ENCODE results near the gene STRAP.

The STRAP gene

GRCh38 chr12:15882118-15882971 lies at the start of gene STRAP:
STRAP (plus strand) TSS chr12:15882387; CDS start chr12:15882708, 321 bp downstream.
- peak; percentile 97 for DNase-seq (ENCODE audit: low spot score)

- DNase-seq (ENCODE audit: low spot score) = no peak
Measured at GRCh38 chr12:15834575-15834974, 47.6 kb upstream of the STRAP start.

DNA sequence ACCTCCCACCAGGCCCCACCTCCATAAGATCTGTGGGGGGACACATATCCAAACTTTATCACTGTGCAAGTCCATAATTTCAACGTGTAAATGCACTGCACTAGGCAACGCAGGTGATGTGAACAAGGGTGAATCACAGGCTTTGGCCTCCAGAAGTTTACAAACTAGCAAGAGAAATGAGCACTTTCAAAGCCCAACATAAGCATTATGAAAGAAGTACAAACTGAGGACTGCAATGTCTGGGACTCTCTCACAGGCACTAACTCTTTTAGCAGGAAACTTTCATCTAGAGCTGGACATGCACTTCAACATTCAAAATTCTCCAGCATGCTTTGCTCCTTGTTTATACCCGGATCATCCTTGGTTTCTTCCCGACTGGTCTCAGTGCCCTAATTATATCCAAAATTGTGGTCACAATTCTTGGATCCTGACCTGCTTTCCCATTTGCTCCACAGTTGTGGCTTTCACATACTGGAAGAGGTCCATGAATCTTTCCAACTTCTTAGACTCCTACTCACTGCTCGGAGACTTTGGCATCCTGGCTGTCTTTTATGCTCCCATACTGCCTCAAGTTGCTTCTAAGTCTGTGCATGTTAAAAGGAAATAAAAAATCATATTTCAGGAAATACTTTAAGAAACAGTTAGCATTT lies 44.9 kb upstream of the STRAP start:
- peak; percentile 74 for DNase-seq (ENCODE audit: low spot score)

GRCh38 chr12:15839041-15839440 lies 43.1 kb upstream of the STRAP start:
- DNase-seq (ENCODE audit: low spot score) = no peak

- no peak for DNase-seq (ENCODE audit: low spot score)
Measured at GRCh38 chr12:15839682-15840081, 42.5 kb upstream of the STRAP start.

DNA sequence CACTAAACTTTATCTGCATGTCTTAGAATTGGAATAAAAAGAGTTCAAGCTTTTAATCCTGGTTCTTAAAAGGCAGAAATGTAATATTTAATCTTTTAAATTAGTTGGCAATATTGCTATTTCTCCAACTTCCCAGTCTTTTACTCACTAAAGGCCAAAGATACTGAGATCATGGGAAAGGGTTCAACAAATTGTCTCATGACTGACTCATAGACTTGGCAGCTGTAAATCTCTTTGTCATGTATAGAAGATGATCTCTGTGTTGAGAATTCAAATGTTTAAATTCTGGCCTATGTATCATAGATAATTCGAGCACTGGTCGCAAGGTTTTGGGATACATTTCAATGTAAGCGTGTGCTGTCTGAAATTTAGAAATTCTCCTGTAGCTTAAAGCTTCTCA lies 40.1 kb upstream of the STRAP start:
- no peak for DNase-seq (ENCODE audit: low spot score)

- DNase-seq (ENCODE audit: low spot score) = peak; percentile 71
Measured at GRCh38 chr12:15846887-15847286, 35.3 kb upstream of the STRAP start.

GRCh38 chr12:15848606-15849005 lies 33.6 kb upstream of the STRAP start:
- no peak for DNase-seq (ENCODE audit: low spot score)

DNA sequence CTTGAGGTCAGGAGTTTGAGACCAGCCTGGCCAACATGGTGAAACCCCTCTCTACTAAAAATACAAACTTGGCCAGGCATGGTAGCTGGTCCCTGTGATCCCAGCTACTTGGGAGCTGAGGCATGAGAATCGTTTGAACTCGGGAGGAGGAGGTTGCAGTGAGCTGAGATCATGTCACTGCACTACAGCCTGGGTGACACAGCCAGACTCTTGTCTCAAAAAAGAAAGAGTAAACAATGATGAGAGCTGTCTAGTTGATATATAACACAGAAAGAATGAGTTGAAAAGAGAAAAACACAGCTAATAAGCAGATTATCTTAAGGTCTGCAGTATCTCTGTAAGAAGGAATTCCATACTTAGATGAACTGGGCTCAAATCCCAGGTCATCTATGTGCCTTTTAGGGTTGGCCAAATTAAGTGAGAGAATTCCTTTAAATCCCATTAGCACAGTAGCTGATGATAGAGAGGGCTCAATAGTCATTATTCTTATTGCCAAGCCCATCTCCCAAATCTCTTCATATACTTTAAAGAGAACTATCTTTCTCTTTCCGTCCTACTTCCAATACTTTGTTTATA lies 31.1 kb upstream of the STRAP start:
- DNase-seq (ENCODE audit: low spot score) = no peak

DNA sequence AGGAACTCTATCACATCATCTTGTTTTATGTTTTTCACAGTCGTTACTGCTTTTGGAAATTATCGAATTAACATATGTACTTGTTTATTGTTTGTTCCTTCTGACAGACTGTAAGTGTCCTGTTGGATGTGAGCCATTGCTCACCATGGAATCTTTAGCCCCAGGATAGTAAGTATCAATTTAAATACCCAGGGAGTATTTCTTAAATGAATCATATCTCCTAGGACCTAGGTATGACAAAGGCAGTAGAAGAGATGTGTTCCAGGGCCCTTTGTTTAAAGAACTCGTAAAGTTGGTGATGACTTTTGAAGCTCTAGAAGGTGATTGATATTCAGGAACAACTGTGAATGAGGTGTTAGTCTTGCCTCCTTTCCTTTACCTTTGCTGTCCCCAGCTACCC lies 30.3 kb upstream of the STRAP start:
- no peak for DNase-seq (ENCODE audit: low spot score)

- DNase-seq (ENCODE audit: low spot score) = no peak
Measured at GRCh38 chr12:15852383-15852782, 29.8 kb upstream of the STRAP start.

DNA sequence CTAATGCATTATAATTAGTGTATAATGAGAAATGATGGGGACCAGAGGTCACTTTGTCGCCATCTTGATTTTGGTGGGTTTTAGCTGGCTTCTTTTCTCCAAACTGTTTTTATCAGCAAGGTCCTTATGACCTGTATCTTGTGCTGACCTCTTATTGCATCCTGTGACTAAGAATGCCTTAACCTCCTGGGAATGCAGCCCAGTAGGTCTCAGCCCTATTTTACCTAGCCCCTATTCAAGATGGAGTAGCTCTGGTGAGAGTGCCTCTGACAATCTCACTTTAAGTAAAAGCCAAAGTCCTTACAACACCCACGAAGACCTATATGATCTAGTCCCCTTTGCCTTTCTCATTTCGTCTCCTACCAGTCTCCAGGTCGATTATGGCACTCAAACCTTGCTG lies 28.3 kb upstream of the STRAP start:
- DNase-seq (ENCODE audit: low spot score) = no peak

DNA sequence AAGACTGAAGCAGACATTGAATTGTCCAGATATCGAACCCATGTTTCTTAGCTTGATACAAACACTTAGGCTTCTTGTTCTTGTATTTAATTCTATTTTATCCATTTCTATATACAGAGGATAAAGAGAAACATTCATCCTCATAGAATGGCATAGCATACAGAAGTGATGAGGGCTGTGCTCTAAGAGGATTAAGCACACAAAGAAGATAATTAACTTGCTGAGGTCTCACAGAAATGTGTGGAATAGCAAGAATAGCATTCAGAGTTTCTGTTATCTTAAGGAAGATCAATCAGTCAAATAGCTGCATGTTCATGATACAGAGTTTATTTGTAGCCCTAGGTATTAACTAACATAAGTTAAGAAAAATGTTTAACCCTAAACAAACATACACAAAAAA lies 27.3 kb upstream of the STRAP start:
- no peak for DNase-seq (ENCODE audit: low spot score)

GRCh38 chr12:15855646-15856045 lies 26.5 kb upstream of the STRAP start:
- peak; percentile 10 for DNase-seq (ENCODE audit: low spot score)

- DNase-seq (ENCODE audit: low spot score) = peak; percentile 45
Measured at GRCh38 chr12:15856097-15856982, 25.8 kb upstream of the STRAP start.

DNA sequence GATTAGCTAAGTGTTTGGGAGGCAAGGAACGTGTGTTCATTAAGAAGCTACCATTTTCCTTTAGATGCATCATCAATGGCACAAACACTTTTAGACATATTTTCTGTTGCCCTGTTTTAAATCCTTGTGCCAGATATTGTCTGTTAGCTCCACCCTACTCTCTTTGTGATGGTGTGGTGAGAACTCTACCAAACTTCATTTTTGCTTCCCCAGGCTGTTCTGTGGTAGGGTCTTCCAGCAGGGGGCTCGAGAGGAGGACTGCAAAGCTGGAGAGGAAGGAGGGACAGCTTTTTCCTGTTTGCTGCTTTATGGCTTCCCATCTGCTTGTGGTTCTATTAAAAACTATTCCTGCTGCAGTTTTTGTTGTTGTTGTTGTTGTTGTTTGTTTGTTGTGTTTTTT lies 23.8 kb upstream of the STRAP start:
- no peak for DNase-seq (ENCODE audit: low spot score)

DNA sequence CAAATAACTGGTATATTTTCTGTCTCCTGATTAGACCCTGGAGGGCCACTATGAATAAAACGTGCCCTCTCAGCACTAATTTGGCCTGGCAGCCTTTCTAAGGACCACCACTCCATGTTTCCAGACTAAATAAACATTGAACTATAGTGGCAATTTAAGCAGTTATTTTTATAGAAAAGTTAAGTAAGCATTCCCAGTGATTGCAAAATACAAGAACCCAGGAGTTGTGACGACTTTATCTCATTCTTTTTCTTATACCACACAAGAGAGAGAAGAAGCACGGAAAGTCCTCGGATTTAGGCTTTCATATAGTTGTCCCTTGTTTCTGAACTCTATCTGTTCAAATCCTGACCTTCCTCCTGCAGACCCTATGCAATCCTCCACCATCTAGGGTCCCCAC lies 23.1 kb upstream of the STRAP start:
- no peak for DNase-seq (ENCODE audit: low spot score)

DNA sequence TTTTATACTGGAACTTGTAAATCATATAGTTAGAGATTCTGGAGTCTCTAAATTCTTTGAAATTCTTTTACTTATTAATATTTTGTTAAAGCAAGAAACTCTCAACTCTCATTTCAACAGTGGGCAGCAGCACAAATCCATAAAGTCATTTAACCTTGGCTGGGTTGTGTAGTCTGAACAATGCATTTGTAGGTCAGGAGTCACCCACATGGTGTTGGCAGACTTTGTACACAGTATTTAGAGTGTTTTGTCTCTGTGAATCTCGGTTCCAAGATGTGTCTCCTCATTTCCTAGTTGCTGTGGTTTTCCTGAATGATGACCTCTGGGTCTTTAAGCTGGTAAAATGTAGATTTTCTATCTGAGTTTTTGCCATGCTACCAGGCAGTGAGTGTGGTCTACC lies 20.8 kb upstream of the STRAP start:
- no peak for DNase-seq (ENCODE audit: low spot score)

DNA sequence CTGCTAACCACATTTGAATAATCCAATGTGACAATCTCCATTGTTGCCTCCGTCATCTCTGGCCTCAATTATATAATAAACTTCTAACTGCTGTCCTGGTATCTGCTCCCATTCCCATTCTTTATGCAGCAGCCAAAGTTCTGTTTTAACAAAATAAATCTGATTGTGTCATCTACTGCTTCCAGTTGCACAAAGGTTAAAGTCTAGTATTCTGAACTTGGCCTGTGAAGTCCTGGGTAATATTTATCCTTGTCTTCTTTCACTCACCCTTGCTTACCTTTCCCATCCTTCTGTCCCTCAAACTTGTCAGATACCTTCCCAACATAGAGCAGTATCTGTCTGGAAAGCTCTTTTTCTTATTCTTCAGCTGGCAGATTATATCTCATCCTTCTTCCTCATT lies 19.3 kb upstream of the STRAP start:
- no peak for DNase-seq (ENCODE audit: low spot score)

DNA sequence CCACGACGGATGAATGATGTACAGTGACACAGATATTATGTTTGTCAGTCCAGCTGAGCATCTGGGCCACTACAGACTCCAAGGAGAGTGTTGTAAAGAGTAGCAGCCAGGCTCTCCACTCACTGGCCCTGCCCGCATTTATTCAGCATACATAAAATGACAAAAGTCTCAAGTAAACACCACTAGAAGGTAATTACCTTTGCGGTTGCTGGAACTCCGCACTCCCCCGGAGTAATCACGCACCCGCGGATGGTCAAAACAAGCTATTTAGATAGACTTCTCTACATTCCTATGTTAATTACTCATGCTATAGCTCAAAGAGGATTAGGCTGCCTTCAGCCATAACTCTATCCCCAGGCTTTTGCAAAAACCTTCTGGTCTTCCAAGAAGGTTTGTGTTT lies 18.8 kb upstream of the STRAP start:
- no peak for DNase-seq (ENCODE audit: low spot score)

GRCh38 chr12:15863984-15864383 lies 18.2 kb upstream of the STRAP start:
- DNase-seq (ENCODE audit: low spot score) = no peak

- no peak for DNase-seq (ENCODE audit: low spot score)
Measured at GRCh38 chr12:15868186-15868585, 14.0 kb upstream of the STRAP start.
